ENCODE data around the gene SUZ12.

DNA sequence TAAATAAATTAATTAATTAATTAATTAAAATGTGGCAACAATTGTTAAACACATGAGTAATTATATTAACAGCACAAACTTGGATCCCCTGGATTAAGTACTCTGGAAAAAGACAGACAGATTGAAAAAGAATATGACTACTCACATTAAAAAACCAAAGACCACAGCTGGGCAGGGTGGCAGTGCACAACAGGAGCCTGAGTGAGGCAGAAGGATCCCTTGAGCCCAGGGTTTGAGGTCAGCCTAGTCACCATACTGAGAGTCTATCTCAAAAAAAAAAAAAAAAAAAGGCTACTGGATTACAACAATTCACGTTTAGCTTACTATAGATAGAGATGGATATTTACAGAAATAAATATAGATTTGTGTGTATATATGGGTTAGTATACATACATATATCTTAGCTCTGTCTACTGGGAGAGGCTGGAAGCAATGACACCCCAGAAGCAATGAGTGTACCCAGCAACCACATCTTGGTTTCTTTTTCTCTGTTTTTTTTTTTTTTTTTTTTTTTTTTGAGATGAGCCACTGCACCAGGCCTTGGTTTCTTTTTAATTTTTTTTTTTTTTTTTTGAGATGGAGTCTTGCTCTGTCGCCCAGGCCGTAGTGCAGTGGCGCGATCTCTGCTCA lies 10.6 kb upstream of the SUZ12 start:
- TF ChIP-seq EZH2 (IDR thresholded peaks at IDR 0.05; ENCODE audit: low read depth, unreplicated experiment) (no peak), EZH2phosphoT487 (IDR thresholded peaks at IDR 0.05; ENCODE audit: unreplicated experiment) (no peak), CREB1 (CRISPR knock-in tag; IDR thresholded peaks at IDR 0.05; ENCODE audit: low read depth) (no peak), POLR2AphosphoS5 (IDR thresholded peaks at IDR 0.05; ENCODE audit: low read depth) (no peak)
- TF ChIP-seq, protein P1, sequence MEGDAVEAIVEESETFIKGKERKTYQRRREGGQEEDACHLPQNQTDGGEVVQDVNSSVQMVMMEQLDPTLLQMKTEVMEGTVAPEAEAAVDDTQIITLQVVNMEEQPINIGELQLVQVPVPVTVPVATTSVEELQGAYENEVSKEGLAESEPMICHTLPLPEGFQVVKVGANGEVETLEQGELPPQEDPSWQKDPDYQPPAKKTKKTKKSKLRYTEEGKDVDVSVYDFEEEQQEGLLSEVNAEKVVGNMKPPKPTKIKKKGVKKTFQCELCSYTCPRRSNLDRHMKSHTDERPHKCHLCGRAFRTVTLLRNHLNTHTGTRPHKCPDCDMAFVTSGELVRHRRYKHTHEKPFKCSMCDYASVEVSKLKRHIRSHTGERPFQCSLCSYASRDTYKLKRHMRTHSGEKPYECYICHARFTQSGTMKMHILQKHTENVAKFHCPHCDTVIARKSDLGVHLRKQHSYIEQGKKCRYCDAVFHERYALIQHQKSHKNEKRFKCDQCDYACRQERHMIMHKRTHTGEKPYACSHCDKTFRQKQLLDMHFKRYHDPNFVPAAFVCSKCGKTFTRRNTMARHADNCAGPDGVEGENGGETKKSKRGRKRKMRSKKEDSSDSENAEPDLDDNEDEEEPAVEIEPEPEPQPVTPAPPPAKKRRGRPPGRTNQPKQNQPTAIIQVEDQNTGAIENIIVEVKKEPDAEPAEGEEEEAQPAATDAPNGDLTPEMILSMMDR (conservative IDR thresholded peaks at IDR 0.05; ENCODE audit: low read depth in 2 of 2) = no peak
- TF ChIP-seq, protein P2, sequence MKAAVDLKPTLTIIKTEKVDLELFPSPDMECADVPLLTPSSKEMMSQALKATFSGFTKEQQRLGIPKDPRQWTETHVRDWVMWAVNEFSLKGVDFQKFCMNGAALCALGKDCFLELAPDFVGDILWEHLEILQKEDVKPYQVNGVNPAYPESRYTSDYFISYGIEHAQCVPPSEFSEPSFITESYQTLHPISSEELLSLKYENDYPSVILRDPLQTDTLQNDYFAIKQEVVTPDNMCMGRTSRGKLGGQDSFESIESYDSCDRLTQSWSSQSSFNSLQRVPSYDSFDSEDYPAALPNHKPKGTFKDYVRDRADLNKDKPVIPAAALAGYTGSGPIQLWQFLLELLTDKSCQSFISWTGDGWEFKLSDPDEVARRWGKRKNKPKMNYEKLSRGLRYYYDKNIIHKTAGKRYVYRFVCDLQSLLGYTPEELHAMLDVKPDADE (IDR thresholded peaks at IDR 0.05) = no peak
